ENCODE measurements around the gene KIF22. TPM values are rescaled to one million over a fixed set of nuclear protein-coding genes. Genes with fewer than 3 reads are reported as not detected.

The KIF22 gene
- polyA plus RNA-seq, 1 of the 3 experiments (the other 2 are of a cell fraction) = 64.1 TPM

- POLR2A ChIA-PET = interaction anchor here (0.6 kb wide), 1 partner anchor 258 kb away, joined by 4 read pairs; the partner anchor contains the start of gene PPP4C
- Histone ChIP-seq H3K4me3 (ENCODE audit: low read depth in 2 of 2, low read length in 1 of 2) (no peak overlapping the region), H3K27ac (ENCODE audit: low read depth in 2 of 2, low read length in 1 of 2) (no peak overlapping the region), H3K79me2 (ENCODE audit: insufficient read depth) (peaks cover 88% of the 10 kb centered on the region), H3K4me2 (peak overlapping the region; percentile 15; the same call in 1 of the 2 replicates), H3K9me3 (no peaks in the 10 kb centered on the region), H3K4me1 (ENCODE audit: control insufficient read depth in 1 of 2, insufficient read depth in 2 of 2, low read depth in 1 of 2, low read length in 1 of 2) (peaks cover 34 to 51% of the 10 kb centered on the region in 2 experiments; a peak in 3 of 4 replicates), H3K9ac (no peak overlapping the region), H3K36me3 (replicated peaks in 1 of 2; ENCODE audit: control insufficient read depth in 1 of 2, insufficient read depth in 2 of 2, low read length in 1 of 2) (peaks cover 6 to 19% of the 10 kb centered on the region in 2 experiments), H2AFZ (ENCODE audit: low read depth) (no peak overlapping the region), H3F3A (replicated peaks; ENCODE audit: insufficient read depth) (peaks cover 43% of the 10 kb centered on the region), H4K20me1 (ENCODE audit: insufficient read depth) (no peaks in the 10 kb centered on the region), H3K27me3 (ENCODE audit: insufficient read depth) (no peaks in the 10 kb centered on the region), H3K9me2 (no peaks in the 10 kb centered on the region)
- CTCF ChIA-PET = interaction anchor here (0.9 to 14.0 kb wide), 4 partner anchors 10 to 82 kb away, joined by 3 to 129 read pairs (median 9); partner anchors contain the start of genes ASPHD1 and SEZ6L2
- DNase-seq = no peak
- WGBS (ENCODE audit: low lambda C conversion rate) = 90% methylated on average over 4 of the region's 4 CpGs
- TF ChIP-seq USF2 (IDR thresholded peaks at IDR 0.05; ENCODE audit: borderline replicate concordance, low read depth, low read length) = no peak
- TF ChIP-seq ZBTB33 (IDR thresholded peaks at IDR 0.05; ENCODE audit: borderline replicate concordance, low read depth) = no peak
Measured at GRCh38 chr16:29818082-29818481, 27.5 kb downstream of the KIF22 start.

- Histone ChIP-seq H3K27me3 (ENCODE audit: insufficient read depth) (no peaks in the 10 kb centered on the region), H3K4me1 (ENCODE audit: control insufficient read depth in 1 of 2, insufficient read depth in 2 of 2, low read depth in 1 of 2, low read length in 1 of 2) (peaks cover 33 to 41% of the 10 kb centered on the region in 2 experiments; a peak in 3 of 4 replicates), H3K27ac (ENCODE audit: low read depth in 2 of 2, low read length in 1 of 2) (peak overlapping the region; percentile 74 to 97; a peak in 2 of 4 replicates), H2AFZ (ENCODE audit: low read depth) (no peak overlapping the region), H3K9me2 (no peaks in the 10 kb centered on the region), H3K36me3 (replicated peaks in 1 of 2; ENCODE audit: control insufficient read depth in 1 of 2, insufficient read depth in 2 of 2, low read length in 1 of 2) (peaks cover 6 to 19% of the 10 kb centered on the region in 2 experiments), H3F3A (replicated peaks; ENCODE audit: insufficient read depth) (peaks cover 57% of the 10 kb centered on the region), H3K9ac (no peak overlapping the region), H3K9me3 (no peaks in the 10 kb centered on the region), H3K4me3 (ENCODE audit: low read depth in 2 of 2, low read length in 1 of 2) (peak overlapping the region in 1 of 2 experiments; percentile 93; a peak in 1 of 4 replicates), H3K4me2 (peak overlapping the region; percentile 86), H3K79me2 (ENCODE audit: insufficient read depth) (peaks cover 86% of the 10 kb centered on the region), H4K20me1 (ENCODE audit: insufficient read depth) (no peaks in the 10 kb centered on the region)
- ChIA-PET CTCF (interaction anchor here (1.1 to 14.0 kb wide), 11 partner anchors 12 to 213 kb away, joined by 3 to 129 read pairs (median 5); partner anchors contain the start of gene KIF22), POLR2A (interaction anchor here (0.8 to 1.4 kb wide), 2 partner anchors 8 to 29 kb away, joined by 3 to 4 read pairs; no protein-coding TSS in a partner anchor)
- peak; percentile 35 for TF ChIP-seq CTCF (IDR thresholded peaks at IDR 0.05)
- no peak for TF ChIP-seq NFIC (IDR thresholded peaks at IDR 0.05; ENCODE audit: borderline replicate concordance)
- TF ChIP-seq RAD21 (IDR thresholded peaks at IDR 0.05; ENCODE audit: low read length) = peak; percentile 23; the same call in 1 of the 2 replicates
- no peak for DNase-seq
- WGBS (ENCODE audit: low lambda C conversion rate) = 54% methylated on average over 13 of the region's 15 CpGs
Measured at GRCh38 chr16:29819506-29819905, 29.0 kb downstream of the KIF22 start.

Data from SK-N-SH (cell line).